GM23338 (cell line): ENCODE data around the gene NOX4.

Source experiments
- JUNB ChIP-seq: IDR thresholded peaks from one replicate; pipeline ENCODE4 v1.6.1; 2016; ENCODE audit warnings: antibody characterized with exemption; ENCODE audit not compliant: unreplicated experiment
- POLR2AphosphoS5 ChIP-seq: IDR thresholded peaks from 2 replicates; pipeline ENCODE4 v1.6.1; 2016; ENCODE audit warnings: antibody characterized with exemption, low read depth
- TF ChIP-seq, protein P1 (sequence below), 2 experiments: fragments of 200-600 bp in 1 of 2; sonication (generic) in 1 of 2; conservative IDR thresholded peaks; 2 replicates each; pipeline versions ENCODE4 v1.5.1 to v1.6.1; 2016 to 2017; ENCODE audit warnings: antibody characterized with exemption in 2 of 2, low read depth in 2 of 2, mild to moderate bottlenecking in 2 of 2, moderate library complexity in 1 of 2

DNA sequence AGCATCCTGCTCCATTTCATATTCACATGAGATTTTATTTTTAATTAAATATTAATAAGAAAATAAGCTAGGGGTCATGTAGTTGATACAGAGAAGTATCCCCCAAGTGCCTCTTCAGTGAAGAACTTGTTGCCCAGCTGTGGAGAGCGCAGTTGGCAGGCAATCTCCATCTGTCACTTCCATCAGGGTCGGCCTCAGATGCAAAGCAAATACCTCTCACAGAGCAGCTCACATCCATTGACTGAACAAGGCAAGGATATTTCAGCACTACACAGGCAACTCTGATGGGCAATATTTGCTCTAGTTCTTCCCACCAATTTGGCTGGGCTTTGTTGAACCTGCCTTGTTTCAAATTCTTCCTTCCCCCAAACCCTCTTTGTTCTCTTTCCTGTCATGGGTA, 129.4 kb downstream of the NOX4 start:
- TF ChIP-seq JUNB, result no peak
- TF ChIP-seq, protein P1, sequence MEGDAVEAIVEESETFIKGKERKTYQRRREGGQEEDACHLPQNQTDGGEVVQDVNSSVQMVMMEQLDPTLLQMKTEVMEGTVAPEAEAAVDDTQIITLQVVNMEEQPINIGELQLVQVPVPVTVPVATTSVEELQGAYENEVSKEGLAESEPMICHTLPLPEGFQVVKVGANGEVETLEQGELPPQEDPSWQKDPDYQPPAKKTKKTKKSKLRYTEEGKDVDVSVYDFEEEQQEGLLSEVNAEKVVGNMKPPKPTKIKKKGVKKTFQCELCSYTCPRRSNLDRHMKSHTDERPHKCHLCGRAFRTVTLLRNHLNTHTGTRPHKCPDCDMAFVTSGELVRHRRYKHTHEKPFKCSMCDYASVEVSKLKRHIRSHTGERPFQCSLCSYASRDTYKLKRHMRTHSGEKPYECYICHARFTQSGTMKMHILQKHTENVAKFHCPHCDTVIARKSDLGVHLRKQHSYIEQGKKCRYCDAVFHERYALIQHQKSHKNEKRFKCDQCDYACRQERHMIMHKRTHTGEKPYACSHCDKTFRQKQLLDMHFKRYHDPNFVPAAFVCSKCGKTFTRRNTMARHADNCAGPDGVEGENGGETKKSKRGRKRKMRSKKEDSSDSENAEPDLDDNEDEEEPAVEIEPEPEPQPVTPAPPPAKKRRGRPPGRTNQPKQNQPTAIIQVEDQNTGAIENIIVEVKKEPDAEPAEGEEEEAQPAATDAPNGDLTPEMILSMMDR (conservative IDR thresholded peaks at IDR 0.05; ENCODE audit: low read depth in 2 of 2), result no peak
- TF ChIP-seq POLR2AphosphoS5, result no peak
